ENCODE data around the gene AGER. TPM values are rescaled to one million over a fixed set of nuclear protein-coding genes. Genes with fewer than 3 reads are reported as not detected.

The AGER gene
- total RNA-seq, 1 experiment from 2014 or later: 14.3 TPM

GRCh38 chr6:32178547-32179440 is 5.3 kb downstream of the AGER start:
- no peaks in the 10 kb centered on the region for H3K27me3 ChIP-seq (ENCODE audit: insufficient read depth, low read length)
- no peak overlapping the region for H4K5ac ChIP-seq (ENCODE audit: insufficient read length, low read depth, low read length)
- peak overlapping the region; percentile 98 for H3K27ac Mint-ChIP-seq
- H4K91ac ChIP-seq (ENCODE audit: insufficient read length, low read depth, low read length): no peak overlapping the region
- peaks cover 35% of the 10 kb centered on the region in 2 experiments for H3K4me1 Mint-ChIP-seq
- H3K14ac ChIP-seq (ENCODE audit: insufficient read depth, low read length): peak overlapping the region; percentile 29; the same call in 1 of the 2 replicates
- 100% methylated on average over 1 of the region's 24 CpGs for WGBS (ENCODE audit: extremely low coverage, insufficient read length, low lambda C conversion rate)
- no peak overlapping the region for H2BK12ac ChIP-seq (ENCODE audit: insufficient read length, low read depth, low read length)
- no peak overlapping the region for H3K56ac ChIP-seq (ENCODE audit: insufficient read length, low read depth, low read length)
- no peak overlapping the region for H3K18ac ChIP-seq (ENCODE audit: insufficient read length, low read depth, low read length)
- no peak for DNase-seq
- H3K36me3 Mint-ChIP-seq (ENCODE audit: insufficient read depth in 1 of 3, low read depth in 3 of 3): peaks cover 22 to 51% (median 43%) of the 10 kb centered on the region in 3 experiments
- H3K4me2 ChIP-seq (ENCODE audit: insufficient read depth, insufficient read length, low read length): peak overlapping the region; percentile 83
- H3K4ac ChIP-seq (ENCODE audit: low read depth, low read length): no peak overlapping the region
- no peak overlapping the region for H2BK15ac ChIP-seq (ENCODE audit: low read depth, low read length)
- H3K9me3 ChIP-seq (ENCODE audit: control insufficient read depth, low read depth, low read length): no peaks in the 10 kb centered on the region
- no peaks in the 10 kb centered on the region for H4K20me1 ChIP-seq (ENCODE audit: control insufficient read depth, insufficient read depth, insufficient read length)
- H2BK5ac ChIP-seq (ENCODE audit: insufficient read length, low read length): no peak overlapping the region
- TF ChIP-seq CTCF (conservative IDR thresholded peaks at IDR 0.05): no peak
- H3K4me1 ChIP-seq (ENCODE audit: insufficient read depth, low read length): peaks cover 7% of the 10 kb centered on the region
- H4K8ac ChIP-seq (replicated peaks; ENCODE audit: insufficient read length, low read depth, low read length): no peak overlapping the region
- H2BK20ac ChIP-seq (ENCODE audit: low read depth, low read length, poor library complexity, severe bottlenecking): no peak overlapping the region
- no peaks in the 10 kb centered on the region; a peak in 1 of 5 replicates for H3K9me3 Mint-ChIP-seq
- no peak overlapping the region for H3T11ph ChIP-seq (ENCODE audit: low read length)
- peaks cover 22% of the 10 kb centered on the region for H3K23me2 ChIP-seq (ENCODE audit: insufficient read length, low read depth, low read length, poor library complexity, severe bottlenecking)
- no peak overlapping the region for H3K27ac ChIP-seq (ENCODE audit: insufficient read length, low read depth, low read length)
- peak overlapping the region; percentile 83 to 86 for H3K4me3 Mint-ChIP-seq
- H3K9ac ChIP-seq (ENCODE audit: extremely low read depth, insufficient read length, low read length): peak overlapping the region; percentile 66
- no peaks in the 10 kb centered on the region; the same call in 1 of the 2 replicates for H3K27me3 Mint-ChIP-seq (ENCODE audit: low read depth)
- peaks cover 19% of the 10 kb centered on the region; the same call in 1 of the 2 replicates for H3K79me2 ChIP-seq (ENCODE audit: insufficient read depth, low read length)
- no peak overlapping the region for H2BK120ac ChIP-seq (ENCODE audit: low read depth, low read length, poor library complexity, severe bottlenecking)
- no peak overlapping the region for H3K23ac ChIP-seq (ENCODE audit: insufficient read length, low read depth, low read length)
- no peak overlapping the region for H2AK5ac ChIP-seq (ENCODE audit: insufficient read length, low read length)
- no peak overlapping the region for H2AFZ ChIP-seq (ENCODE audit: low read length)
- H3K79me1 ChIP-seq (ENCODE audit: insufficient read depth, low read depth, low read length, poor library complexity, severe bottlenecking): no peaks in the 10 kb centered on the region
